Measurements from ENCODE around the gene ABRAXAS1. TPM values are rescaled to one million over a fixed set of nuclear protein-coding genes. Genes with fewer than 3 reads are reported as not detected.

The ABRAXAS1 gene
- total RNA-seq, 4 donors from 2014 or later: 17.1 to 18.9 (median 17.7) TPM

GRCh38 chr4:83436680-83437079 lies 48.2 kb downstream of the ABRAXAS1 start:
- TF ChIP-seq CTCF (IDR thresholded peaks at IDR 0.05; ENCODE audit: low read depth): no peak

GRCh38 chr4:83431200-83431599 lies 53.7 kb downstream of the ABRAXAS1 start:
- TF ChIP-seq CTCF (IDR thresholded peaks at IDR 0.05; ENCODE audit: low read depth): no peak

- TF ChIP-seq CTCF (IDR thresholded peaks at IDR 0.05; ENCODE audit: low read depth): no peak
Measured at GRCh38 chr4:83418211-83418610, 66.7 kb downstream of the ABRAXAS1 start.

- TF ChIP-seq CTCF (IDR thresholded peaks at IDR 0.05; ENCODE audit: low read depth): no peak
Measured at GRCh38 chr4:83417566-83417965, 67.3 kb downstream of the ABRAXAS1 start.

- no peak for TF ChIP-seq CTCF (IDR thresholded peaks at IDR 0.05; ENCODE audit: low read depth)
Measured at GRCh38 chr4:83413676-83414075, 71.2 kb downstream of the ABRAXAS1 start.

Other genes with a start within 250 kb of the ABRAXAS1 start
- 10 to 100 TPM in 2 of 4 donors, 1 to 10 TPM in 2; 6.8 to 13.3 (median 9.3) TPM for gene COQ2, start 200.3 kb downstream of the ABRAXAS1 start, total RNA-seq
- gene HPSE, start 150.3 kb downstream of the ABRAXAS1 start, total RNA-seq: 1 to 10 TPM in 3 of 4 donors, under 1 TPM in 1; 0.75 to 5.4 (median 2.6) TPM
- gene HELQ, start 29.3 kb downstream of the ABRAXAS1 start, total RNA-seq: 10 to 100 TPM; 12.6 to 26.6 (median 19.2) TPM
- gene MRPS18C, start 29.0 kb downstream of the ABRAXAS1 start, total RNA-seq: 10 to 100 TPM; 15.9 to 34.9 (median 18.9) TPM
- 10 to 100 TPM in 2 of 4 donors, 1 to 10 TPM in 2; 4.4 to 37.5 (median 10.2) TPM for gene GPAT3, start 51.0 kb upstream of the ABRAXAS1 start, total RNA-seq

Measured in subcutaneous adipose tissue (tissue), 4 donors.